NCI-H446 treated with DMSO at 0.1 percent for 48 hours (cell line): ENCODE measurements around the gene PTPRE.

Experiments
- DNase-seq: peaks from one replicate; lab custom pipeline; 2025; lab: John Stamatoyannopoulos, UW

Gene PTPRE

GRCh38 chr10:127926455-127926854 is 19.6 kb downstream of the PTPRE start:
- no peak for DNase-seq

- DNase-seq, result no peak
These were observed 21.3 kb downstream of the PTPRE start for GRCh38 chr10:127928021-127928806.

- no peak for DNase-seq
These were observed 25.8 kb downstream of the PTPRE start for GRCh38 chr10:127932521-127933270.

- DNase-seq, result no peak
These were observed 26.4 kb downstream of the PTPRE start for GRCh38 chr10:127933271-127933670.

- DNase-seq, result no peak
These were observed 27.5 kb downstream of the PTPRE start for GRCh38 chr10:127934383-127934782.

GRCh38 chr10:127935071-127935561 is 28.2 kb downstream of the PTPRE start:
- DNase-seq, result no peak

- no peak for DNase-seq
These were observed 30.2 kb downstream of the PTPRE start for GRCh38 chr10:127937069-127937468.

GRCh38 chr10:127937915-127938463 is 31.1 kb downstream of the PTPRE start:
- no peak for DNase-seq

- no peak for DNase-seq
These were observed 33.0 kb downstream of the PTPRE start for GRCh38 chr10:127939786-127940330.

- DNase-seq, result no peak
These were observed 34.1 kb downstream of the PTPRE start for GRCh38 chr10:127940866-127941640.

GRCh38 chr10:127942811-127943210 is 35.9 kb downstream of the PTPRE start:
- no peak for DNase-seq

GRCh38 chr10:127943336-127943910 is 36.5 kb downstream of the PTPRE start:
- DNase-seq, result no peak

- DNase-seq, result no peak
These were observed 37.4 kb downstream of the PTPRE start for GRCh38 chr10:127944256-127944655.

- DNase-seq, result no peak
These were observed 38.4 kb downstream of the PTPRE start for GRCh38 chr10:127945341-127945758.

- no peak for DNase-seq
These were observed 39.2 kb downstream of the PTPRE start for GRCh38 chr10:127945948-127946711.

GRCh38 chr10:127947211-127947610 is 40.3 kb downstream of the PTPRE start:
- DNase-seq, result no peak

- no peak for DNase-seq
These were observed 41.9 kb downstream of the PTPRE start for GRCh38 chr10:127948791-127949190.

- DNase-seq, result no peak
These were observed 42.9 kb downstream of the PTPRE start for GRCh38 chr10:127949831-127950230.

- no peak for DNase-seq
These were observed 45.1 kb downstream of the PTPRE start for GRCh38 chr10:127951861-127952574.

- no peak for DNase-seq
These were observed 45.6 kb downstream of the PTPRE start for GRCh38 chr10:127952575-127952869.
